Osteocyte (in vitro differentiated cells): Measurements from ENCODE around the gene RAD51B. TPM values are rescaled to one million over a fixed set of nuclear protein-coding genes. Genes with fewer than 3 reads are reported as not detected.

Experiments used
- DNase-seq: peaks from one replicate; pipeline ENCODE4 v3.0.0; 2021; ENCODE audit warnings: mixed read lengths; ENCODE audit not compliant: unreplicated experiment; ENCODE audit errors: extremely low spot score
- H3K27ac Mint-ChIP-seq: one replicate; pipeline ENCODE4 v1.8.0; 2021; ENCODE audit warnings: mild to moderate bottlenecking, mixed read lengths; ENCODE audit not compliant: unreplicated experiment
- H3K27me3 Mint-ChIP-seq: one replicate; pipeline ENCODE4 v1.8.0; 2021; ENCODE audit warnings: mixed read lengths; ENCODE audit not compliant: unreplicated experiment
- H3K36me3 Mint-ChIP-seq: one replicate; pipeline ENCODE4 v1.8.0; 2021; ENCODE audit warnings: mixed read lengths; ENCODE audit not compliant: unreplicated experiment
- H3K4me1 Mint-ChIP-seq: one replicate; pipeline ENCODE4 v1.8.0; 2021; ENCODE audit warnings: mixed read lengths; ENCODE audit not compliant: unreplicated experiment
- H3K4me3 Mint-ChIP-seq: one replicate; pipeline ENCODE4 v1.8.0; 2021; ENCODE audit warnings: mild to moderate bottlenecking, moderate library complexity, mixed read lengths; ENCODE audit not compliant: unreplicated experiment
- H3K9me3 Mint-ChIP-seq: one replicate; pipeline ENCODE4 v1.8.0; 2021; ENCODE audit warnings: mixed read lengths; ENCODE audit not compliant: unreplicated experiment
- CTCF ChIP-seq: fragments of 200-600 bp; sonication (generic); IDR thresholded peaks from 2 replicates; pipeline ENCODE4 v1.5.0; 2021; ENCODE audit warnings: antibody characterized with exemption, mild to moderate bottlenecking, moderate library complexity
- total RNA-seq: library from RNA; stranded (reverse); gene quantifications from 2 replicates; pipeline ENCODE4 v1.2.1, GENCODE V29; 2021

RAD51B gene
- total RNA-seq, 1 donor from 2014 or later = 12.7 TPM

DNA sequence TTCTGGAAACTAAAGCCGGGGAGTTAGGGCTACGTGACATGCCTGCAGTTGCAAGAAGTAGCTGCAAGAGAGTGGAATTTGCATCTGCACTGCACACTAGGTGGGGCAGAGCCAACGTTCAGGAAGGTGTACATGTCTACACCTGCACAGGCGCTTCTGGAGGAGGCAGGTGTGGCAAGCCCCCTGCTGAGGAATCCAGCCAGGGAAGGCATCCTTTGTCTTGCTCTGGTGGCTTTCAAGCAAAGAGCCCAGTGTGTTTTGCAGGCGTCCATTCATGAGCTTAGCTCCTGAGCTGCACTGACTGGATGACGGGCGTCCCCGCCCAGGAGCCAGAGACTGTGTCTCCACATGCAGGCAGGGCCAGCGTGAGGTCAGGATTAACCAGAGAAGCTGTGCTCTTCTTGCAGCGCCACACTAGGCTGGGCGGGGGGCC lies 856.9 kb downstream of the RAD51B start:
- TF ChIP-seq CTCF = no peak
- no peak for DNase-seq
- Mint-ChIP-seq H3K27me3 (no peaks in the 10 kb centered on the region), H3K27ac (no peak overlapping the region), H3K4me3 (no peak overlapping the region), H3K4me1 (peaks cover 24% of the 10 kb centered on the region), H3K9me3 (no peaks in the 10 kb centered on the region), H3K36me3 (no peaks in the 10 kb centered on the region)

- H3K36me3 Mint-ChIP-seq = no peaks in the 10 kb centered on the region
- H3K27me3 Mint-ChIP-seq = no peaks in the 10 kb centered on the region
- peaks cover 30% of the 10 kb centered on the region for H3K4me1 Mint-ChIP-seq
- no peak overlapping the region for H3K27ac Mint-ChIP-seq
- DNase-seq = no peak
- no peaks in the 10 kb centered on the region for H3K9me3 Mint-ChIP-seq
- H3K4me3 Mint-ChIP-seq = no peak overlapping the region
- no peak for TF ChIP-seq CTCF
Measured at GRCh38 chr14:68677476-68677875, 857.9 kb downstream of the RAD51B start.

DNA sequence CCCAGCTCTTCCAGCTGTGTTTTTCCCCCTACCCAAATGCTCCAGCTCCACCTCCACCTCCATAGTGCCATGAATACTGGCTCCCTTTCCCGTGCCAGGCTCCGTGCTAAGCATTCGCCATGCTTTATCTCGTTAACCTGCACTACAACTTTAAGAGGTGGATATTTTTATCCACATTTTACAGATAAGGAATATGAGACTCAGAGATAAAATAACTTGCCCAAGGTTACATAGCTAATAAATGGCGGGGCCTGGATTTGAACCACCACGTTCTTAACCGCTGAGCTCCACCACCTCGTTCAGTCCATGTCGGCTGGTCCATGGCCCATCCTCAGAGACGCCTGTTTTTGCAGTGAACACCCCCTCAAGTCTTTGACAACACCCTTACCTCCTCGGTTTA lies 858.3 kb downstream of the RAD51B start:
- Mint-ChIP-seq H3K4me3 (no peak overlapping the region), H3K27ac (no peak overlapping the region), H3K27me3 (no peaks in the 10 kb centered on the region), H3K4me1 (peaks cover 34% of the 10 kb centered on the region), H3K9me3 (no peaks in the 10 kb centered on the region), H3K36me3 (no peaks in the 10 kb centered on the region)
- no peak for TF ChIP-seq CTCF
- DNase-seq = no peak

DNA sequence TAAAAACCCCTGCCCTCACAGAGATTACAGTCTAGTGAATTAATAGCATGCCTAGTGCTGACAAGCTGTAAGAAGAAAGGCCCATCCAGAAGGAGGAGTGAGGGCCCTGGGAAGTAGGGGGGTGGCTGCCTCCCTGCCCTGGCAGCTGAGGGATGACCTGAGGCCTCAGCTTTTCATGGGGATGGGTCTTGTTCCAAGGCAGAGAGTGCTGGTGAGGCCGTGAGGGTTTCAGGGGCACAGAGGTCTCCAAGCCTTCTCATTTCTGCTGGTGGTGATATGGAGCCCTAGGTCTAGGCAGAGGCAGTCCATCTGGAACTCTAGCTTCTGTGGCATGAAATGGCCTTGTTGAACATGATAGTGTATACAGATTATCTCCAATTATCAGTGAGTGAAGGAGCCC lies 858.9 kb downstream of the RAD51B start:
- Mint-ChIP-seq H3K27ac (no peak overlapping the region), H3K27me3 (no peaks in the 10 kb centered on the region), H3K9me3 (no peaks in the 10 kb centered on the region), H3K36me3 (no peaks in the 10 kb centered on the region), H3K4me3 (no peak overlapping the region), H3K4me1 (peaks cover 40% of the 10 kb centered on the region)
- no peak for DNase-seq
- TF ChIP-seq CTCF = no peak

GRCh38 chr14:68679301-68679700 lies 859.7 kb downstream of the RAD51B start:
- Mint-ChIP-seq H3K36me3 (no peaks in the 10 kb centered on the region), H3K4me1 (peaks cover 47% of the 10 kb centered on the region), H3K27me3 (no peaks in the 10 kb centered on the region), H3K4me3 (no peak overlapping the region), H3K9me3 (no peaks in the 10 kb centered on the region), H3K27ac (no peak overlapping the region)
- DNase-seq = no peak
- no peak for TF ChIP-seq CTCF
